Right forelimb (tissue), 1 donor: ENCODE results near the gene GARIN5A.
A peak's percentile ranks its signal among the peaks of the same experiment; 100 is the strongest.
"Not testable (repeated sequence)": the region's sequence is repeated elsewhere in the genome, so short reads cannot be mapped to it uniquely, and the experiment has no call there.

Experiments
- DNase-seq: peaks from one replicate; pipeline ENCODE4 v3.0.0-alpha.2; 2018

The GARIN5A gene

DNA sequence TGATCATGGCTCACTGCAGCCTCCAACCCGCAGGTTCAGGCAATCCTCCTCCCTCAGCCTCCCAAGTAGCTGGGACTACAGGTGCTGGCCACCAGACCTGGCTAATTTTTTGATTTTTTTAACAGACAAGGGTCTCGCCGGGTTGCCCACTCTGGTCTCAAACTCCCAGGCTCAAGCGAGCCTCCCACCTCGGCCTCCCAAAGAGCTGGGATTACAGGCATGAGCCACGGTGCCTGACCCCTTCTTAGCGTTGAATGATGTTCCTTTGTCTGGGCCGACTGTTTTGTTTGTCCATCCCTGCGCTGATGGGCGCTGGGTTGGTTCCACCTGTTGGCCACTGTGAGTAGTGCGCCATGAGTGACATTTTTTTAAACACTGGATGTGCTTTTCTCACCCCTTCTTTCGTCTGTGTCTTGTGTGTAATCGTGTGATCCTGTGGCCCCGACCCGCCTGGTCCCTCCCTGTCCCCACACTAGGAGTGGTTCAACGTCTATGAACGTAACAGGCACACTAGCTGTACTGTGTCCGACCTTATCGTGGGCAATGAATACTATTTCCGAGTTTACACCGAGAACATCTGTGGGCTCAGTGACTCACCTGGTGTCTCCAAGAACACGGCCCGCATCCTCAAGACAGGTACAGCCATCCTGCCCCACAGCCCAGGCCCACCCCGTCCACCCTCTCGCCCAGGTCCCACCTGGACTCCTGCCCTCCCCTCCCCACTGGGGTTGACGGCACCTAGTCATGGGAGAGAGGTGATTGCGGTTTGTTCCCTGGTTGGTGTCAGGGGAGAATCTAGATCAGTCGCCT, 15.4 kb downstream of the GARIN5A start:
- peak; percentile 67 for DNase-seq

- DNase-seq, result no peak
Observed at GRCh38 chr19:50460161-50460765, 16.4 kb downstream of the GARIN5A start.

- no peak for DNase-seq
Observed at GRCh38 chr19:50459638-50460037, 17.0 kb downstream of the GARIN5A start.

DNA sequence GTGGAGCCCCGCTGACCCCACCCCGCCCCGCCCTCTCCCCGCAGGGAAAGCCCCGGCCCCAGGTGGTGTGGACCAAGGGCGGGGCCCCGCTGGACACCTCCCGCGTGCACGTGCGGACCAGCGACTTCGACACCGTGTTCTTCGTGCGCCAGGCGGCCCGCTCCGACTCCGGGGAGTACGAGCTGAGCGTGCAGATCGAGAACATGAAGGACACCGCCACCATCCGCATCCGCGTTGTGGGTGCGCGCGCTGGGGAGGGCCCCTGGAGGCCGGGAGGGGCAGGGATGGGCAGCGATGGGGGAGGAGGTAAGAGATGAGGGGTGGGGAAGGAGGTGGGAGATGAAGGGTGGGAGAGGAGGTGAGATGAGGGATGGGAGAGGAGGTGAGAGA, 17.6 kb downstream of the GARIN5A start:
- no peak for DNase-seq

DNA sequence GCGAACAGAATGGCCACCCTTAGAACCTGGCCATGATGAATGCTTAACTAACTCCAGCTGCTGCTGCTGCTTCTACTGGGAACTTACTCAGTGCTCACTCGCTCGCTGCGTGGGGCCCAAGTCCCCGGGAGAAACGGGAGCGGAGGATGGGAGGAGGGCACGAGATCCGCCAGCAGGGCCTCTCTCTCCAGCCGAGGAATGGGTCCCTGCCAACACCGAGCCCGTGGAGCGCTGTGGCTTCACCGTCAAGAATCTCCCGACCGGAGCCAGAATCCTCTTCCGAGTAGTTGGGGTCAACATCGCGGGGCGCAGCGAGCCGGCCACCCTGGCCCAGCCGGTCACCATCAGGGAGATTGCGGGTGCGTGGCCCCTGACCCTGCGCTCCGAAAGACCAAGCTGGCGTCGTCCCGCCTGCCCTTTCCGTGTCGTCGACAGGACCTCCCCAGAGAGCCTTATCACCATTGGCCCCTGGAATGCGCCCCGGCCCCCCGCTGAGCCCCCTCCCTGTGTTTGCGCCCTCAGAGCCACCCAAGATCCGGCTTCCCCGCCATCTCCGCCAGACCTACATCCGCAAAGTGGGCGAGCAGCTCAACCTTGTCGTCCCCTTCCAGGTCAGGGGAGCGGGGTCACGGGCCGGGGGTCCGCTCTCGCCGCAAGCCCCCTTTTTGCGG, 18.1 kb downstream of the GARIN5A start:
- no peak for DNase-seq

GRCh38 chr19:50457300-50457699, 19.3 kb downstream of the GARIN5A start:
- DNase-seq, result no peak

DNA sequence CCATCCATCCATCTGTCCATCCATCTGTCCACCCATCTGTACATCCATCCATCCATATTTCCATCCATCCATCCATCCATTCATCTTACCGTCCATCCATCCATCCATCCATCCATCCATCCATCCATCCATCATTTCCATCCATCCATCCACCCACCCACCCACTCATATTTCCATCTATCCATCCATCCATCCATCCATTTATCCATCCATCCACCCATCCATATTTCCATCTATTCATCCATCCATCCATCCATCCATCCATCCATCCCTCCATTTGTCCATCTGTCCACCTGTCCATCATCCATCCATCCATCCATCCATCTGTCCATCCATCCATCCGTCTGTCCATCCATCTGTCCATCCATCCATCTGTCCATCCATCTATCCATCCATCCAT, 20.7 kb downstream of the GARIN5A start:
- DNase-seq, result no peak

- no peak for DNase-seq
Observed at GRCh38 chr19:50453243-50453642, 23.4 kb downstream of the GARIN5A start.

- no peak for DNase-seq
Observed at GRCh38 chr19:50451223-50451534, 25.5 kb downstream of the GARIN5A start.

- no peak for DNase-seq
Observed at GRCh38 chr19:50450369-50451222, 26.1 kb downstream of the GARIN5A start.

GRCh38 chr19:50449236-50449899, 27.3 kb downstream of the GARIN5A start:
- no peak for DNase-seq

GRCh38 chr19:50447750-50448149, 28.9 kb downstream of the GARIN5A start:
- no peak for DNase-seq

DNA sequence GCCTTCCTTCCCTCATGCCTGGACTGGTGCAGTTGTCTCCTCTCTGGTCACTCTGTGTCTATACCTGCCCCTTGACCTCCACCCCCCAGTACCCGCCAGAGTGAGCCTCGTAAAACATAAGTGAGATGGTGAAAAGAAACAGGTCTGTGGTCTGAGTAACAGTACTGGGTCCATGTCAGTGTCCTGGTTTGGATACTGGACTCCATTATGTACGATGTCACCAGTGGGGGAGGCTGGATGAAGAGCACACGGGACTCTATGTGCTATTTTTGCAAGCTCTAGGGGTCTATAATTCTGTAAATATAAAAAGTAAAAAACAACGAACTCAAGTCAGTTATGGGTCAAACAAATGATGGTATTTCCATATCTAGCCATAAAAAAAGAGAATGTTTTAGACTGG, 29.6 kb downstream of the GARIN5A start:
- DNase-seq, result no peak

GRCh38 chr19:50444059-50444458, 32.6 kb downstream of the GARIN5A start:
- no peak for DNase-seq

GRCh38 chr19:50439130-50439529, 37.5 kb downstream of the GARIN5A start:
- not testable (repeated sequence) for DNase-seq

GRCh38 chr19:50437862-50438449, 38.7 kb downstream of the GARIN5A start:
- no peak for DNase-seq

DNA sequence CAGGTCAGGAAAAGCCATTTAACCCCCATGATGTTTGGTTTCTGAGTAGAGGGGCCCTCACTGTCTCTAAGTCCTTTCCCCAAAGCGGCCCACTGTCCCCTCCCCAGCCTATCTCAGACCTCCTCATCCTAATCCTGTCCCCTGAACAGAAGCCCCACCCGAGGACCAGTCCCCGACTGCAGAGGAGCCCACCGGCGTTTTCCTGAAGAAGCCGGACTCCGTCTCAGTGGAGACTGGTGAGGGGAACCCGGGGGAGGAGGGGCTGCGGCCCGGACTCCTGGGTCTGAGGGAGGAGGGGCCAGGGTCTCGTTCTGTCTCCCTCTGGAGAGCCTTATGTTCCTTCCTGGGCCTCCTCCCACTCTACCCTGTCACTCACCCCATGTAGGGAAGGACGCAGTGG, 41.0 kb downstream of the GARIN5A start:
- DNase-seq, result no peak

DNA sequence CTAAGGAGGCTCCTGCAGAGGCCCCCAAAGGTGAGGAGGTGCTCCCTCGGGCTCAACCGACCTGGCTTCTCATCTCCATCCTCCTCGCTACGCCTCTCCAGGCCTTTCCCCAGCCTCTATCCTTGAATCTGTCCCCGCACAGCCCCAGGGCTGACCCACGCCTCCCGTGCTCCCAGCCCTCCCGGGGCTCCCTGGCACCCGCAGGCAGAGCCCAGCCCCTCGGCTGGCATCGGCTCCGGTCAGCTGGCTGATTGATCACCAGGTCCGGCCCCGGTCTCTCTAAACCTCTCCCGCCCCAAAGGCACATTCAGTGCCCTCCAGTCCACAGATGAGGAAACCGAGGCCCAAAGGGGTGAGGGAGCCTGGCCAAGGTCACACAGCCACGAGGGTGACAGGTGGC, 41.4 kb downstream of the GARIN5A start:
- DNase-seq, result no peak

DNA sequence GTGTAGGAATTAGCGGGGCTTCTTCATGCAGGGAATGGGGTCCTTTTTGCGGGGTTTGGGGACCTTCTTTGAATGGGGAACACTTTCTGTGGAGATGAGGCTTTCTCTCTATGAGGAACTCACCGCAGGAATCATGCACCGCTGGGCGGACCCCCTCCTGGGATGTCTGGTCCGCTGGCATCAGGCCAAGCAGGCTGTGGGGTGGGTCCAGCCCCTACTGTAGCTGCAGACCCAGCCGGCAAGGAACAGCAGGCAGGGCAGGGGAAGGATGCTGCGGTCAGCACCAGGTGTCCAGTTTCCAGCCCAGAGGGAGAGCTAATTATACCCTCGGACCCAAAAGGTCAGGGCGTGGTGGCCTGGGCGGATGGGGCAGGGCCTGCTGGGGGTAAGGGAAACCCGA, 42.1 kb downstream of the GARIN5A start:
- DNase-seq, result no peak

GRCh38 chr19:50433201-50434180, 43.2 kb downstream of the GARIN5A start:
- no peak for DNase-seq
